DOHH2 (cell line): ENCODE measurements around the gene SMG6.

Experiments used
- CTCF ChIP-seq: fragments of 200-600 bp; sonication (generic); IDR thresholded peaks from one replicate; pipeline ENCODE4 v1.5.1; 2014; ENCODE audit warnings: antibody characterized with exemption, mild to moderate bottlenecking, low read depth, low read length; ENCODE audit not compliant: poor library complexity, severe bottlenecking
- EZH2phosphoT487 ChIP-seq: fragments of 200-600 bp; sonication (generic); IDR thresholded peaks from 2 replicates; pipeline ENCODE4 v1.6.1; 2017; ENCODE audit warnings: borderline replicate concordance, mild to moderate bottlenecking, antibody characterized with exemption, low read length, moderate library complexity, mixed read lengths

- TF ChIP-seq CTCF (no peak), EZH2phosphoT487 (no peak)
Measured at GRCh38 chr17:2065949-2066400, 237.6 kb downstream of the SMG6 start.
